Muscle of back (tissue), 11 donors: ENCODE results near the gene TMED6. TPM values are rescaled to one million over a fixed set of nuclear protein-coding genes. Genes with fewer than 3 reads are reported as not detected.
A peak's percentile ranks its signal among the peaks of the same experiment; 100 is the strongest.
"Not testable (repeated sequence)": the region's sequence is repeated elsewhere in the genome, so short reads cannot be mapped to it uniquely, and the experiment has no call there.

Experiments used
- DNase-seq, 3 donors: peaks; one replicate each; pipeline versions ENCODE4 v3.0.0 to v3.0.0-alpha.2; 2013
- polyA plus RNA-seq, 10 donors: library from polyadenylated mRNA; unstranded; fragments of 120-200 nt; gene quantifications; one replicate each; pipeline ENCODE4 v1.2.1, GENCODE V29; 2013; ENCODE audit not compliant: insufficient read length in 10 of 10

Gene TMED6
- polyA plus RNA-seq, 10 donors: 0.80 to 2.0 (median 1.4) TPM

- DNase-seq: not testable (repeated sequence)
These were observed 8.5 kb upstream of the TMED6 start for GRCh38 chr16:69360070-69360469.

- DNase-seq: no peak
These were observed 951 bp downstream of the TMED6 start for GRCh38 chr16:69350536-69351133.

DNA sequence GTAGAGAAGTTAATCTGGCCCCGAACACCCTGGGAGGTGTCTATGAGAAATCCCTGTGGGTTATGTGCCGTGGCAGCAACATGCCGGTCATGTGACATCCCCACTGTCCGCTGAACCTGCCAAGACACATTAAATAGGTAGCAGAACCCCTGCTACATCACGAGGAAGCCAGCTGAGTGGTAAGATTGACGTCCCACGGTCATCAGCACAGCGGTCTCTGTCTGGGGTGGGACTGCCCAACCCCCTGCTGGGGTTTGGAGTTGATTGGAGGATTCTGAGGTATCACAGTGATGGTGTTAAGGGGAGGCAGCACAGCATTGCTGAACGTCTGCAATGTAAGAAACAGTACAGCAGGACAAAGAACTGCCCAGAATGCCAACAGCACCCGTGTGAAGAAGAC lies 2.0 kb downstream of the TMED6 start:
- no peak for DNase-seq

- no peak for DNase-seq
These were observed 3.4 kb downstream of the TMED6 start for GRCh38 chr16:69348222-69348621.

GRCh38 chr16:69346683-69347082 lies 4.9 kb downstream of the TMED6 start:
- DNase-seq: no peak

DNA sequence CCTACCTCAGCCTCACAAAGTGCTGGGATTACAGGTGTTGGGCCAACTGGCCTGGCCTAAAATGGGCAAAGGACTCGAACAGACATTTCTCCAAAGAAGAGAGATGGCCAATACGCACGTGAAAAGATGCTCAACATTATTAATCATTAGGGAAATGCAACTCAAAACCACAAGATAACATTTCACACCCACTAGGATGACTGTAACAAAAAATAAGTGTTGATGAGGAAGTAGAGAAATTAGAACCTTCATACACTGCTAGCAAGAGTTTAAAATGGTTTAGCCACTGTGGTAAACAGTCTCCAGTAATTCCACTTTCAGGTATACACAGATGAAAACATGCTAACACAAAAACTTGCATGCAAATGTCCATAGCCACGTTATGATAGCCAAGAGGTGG lies 5.7 kb downstream of the TMED6 start:
- DNase-seq: no peak

DNA sequence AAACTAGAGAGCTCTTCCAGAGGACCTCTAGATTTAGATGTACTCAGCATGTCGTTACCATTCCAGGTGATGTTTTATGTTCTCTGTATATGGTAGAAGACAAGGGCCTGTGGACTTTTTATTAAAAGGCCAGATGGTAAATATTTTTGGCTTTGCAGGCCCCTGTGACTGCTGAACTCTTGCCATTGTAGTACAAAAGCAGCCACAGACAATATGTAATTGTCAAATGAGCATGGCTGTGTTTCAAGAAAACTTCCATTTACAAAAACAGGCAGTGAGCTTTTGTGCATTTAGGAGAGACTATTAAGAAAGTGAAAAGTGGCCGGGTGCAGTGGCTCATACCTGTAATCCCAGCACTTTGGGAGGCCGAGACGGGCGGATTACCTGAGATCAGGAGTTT lies 7.4 kb downstream of the TMED6 start:
- DNase-seq: no peak

DNA sequence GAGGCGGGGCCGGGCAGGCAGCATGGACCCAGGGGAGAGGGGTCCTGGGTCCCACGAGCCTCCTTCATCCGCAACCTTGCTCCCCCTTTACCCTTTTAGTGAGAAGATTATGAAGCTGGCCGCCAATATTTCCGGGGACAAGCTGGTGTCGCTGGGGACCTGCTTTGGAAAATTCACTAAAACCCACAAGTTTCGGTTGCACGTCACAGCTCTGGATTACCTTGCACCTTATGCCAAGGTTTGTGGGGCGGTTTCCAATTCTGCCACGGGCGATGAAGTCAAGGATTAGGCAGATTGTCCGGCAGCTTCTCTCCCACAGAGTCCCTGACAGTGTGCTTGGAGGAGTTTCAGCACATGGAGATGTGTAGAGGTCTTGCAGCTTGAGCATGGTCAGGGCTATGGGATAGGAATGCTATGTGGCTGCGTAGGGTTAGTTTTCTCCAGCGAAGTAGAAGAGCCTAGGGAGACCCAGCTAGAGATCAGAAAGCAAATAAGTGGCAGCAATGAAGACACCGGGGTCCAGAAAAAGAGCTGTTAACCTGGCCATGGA lies 11.4 kb downstream of the TMED6 start:
- DNase-seq: no peak

DNA sequence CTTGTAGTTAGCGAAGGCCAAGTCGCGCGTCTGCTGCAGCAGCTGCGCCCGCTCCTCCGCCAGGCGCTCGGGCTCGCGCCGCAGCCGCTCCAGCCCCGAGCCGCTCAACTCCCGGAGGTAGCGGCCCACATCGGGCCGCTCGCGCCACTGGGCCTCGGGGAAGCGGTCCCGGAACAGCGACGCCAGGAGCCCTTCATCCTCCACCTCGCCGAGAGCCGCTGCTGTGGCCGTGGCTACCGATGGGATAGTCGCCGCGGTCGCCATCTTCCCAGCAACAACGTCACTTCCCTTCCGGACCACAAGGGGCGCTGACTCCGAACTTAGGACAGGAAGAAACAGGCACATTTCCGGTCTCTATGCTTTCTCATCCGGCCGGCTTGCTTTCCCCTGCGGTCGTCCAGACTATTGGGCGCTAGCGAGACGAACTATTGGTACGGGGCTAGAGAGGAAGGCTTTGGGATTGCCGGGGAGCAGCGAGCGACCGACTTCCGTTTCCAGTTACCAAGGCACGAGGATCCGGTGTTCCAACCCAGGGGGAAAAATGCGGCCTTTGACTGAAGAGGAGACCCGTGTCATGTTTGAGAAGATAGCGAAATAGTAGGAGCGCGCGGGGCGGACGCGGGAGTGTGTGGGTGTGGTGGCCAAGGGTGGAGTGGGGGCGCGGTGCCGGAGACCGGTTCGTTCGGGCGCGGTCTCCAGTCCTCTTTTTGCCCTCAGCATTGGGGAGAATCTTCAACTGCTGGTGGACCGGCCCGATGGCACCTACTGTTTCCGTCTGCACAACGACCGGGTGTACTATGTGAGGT lies 12.1 kb downstream of the TMED6 start, which contains the start of the genes COG8 and NIP7:
Gene COG8 (minus strand): TSS at position 276 of the 806 bp plus-strand sequence. CDS start 12 bp downstream, at position 264.
Gene NIP7 (plus strand): TSS at position 484 of the 806 bp plus-strand sequence. CDS start 58 bp downstream, at position 542.
- peak; percentile 98 to 99 (median 98) for DNase-seq

- no peak for DNase-seq
These were observed 12.9 kb downstream of the TMED6 start for GRCh38 chr16:69338557-69339288.

GRCh38 chr16:69334696-69335095 lies 16.9 kb downstream of the TMED6 start:
- no peak for DNase-seq

GRCh38 chr16:69330286-69331109 lies 21.1 kb downstream of the TMED6 start, which contains the start of gene PDF:
Gene PDF (minus strand): TSS chr16:69330588. CDS start chr16:69330570, 18 bp downstream.
- DNase-seq: peak; percentile 93 to 98 (median 95)

- no peak for DNase-seq
These were observed 22.0 kb downstream of the TMED6 start for GRCh38 chr16:69329369-69330285.

- no peak for DNase-seq
These were observed 22.7 kb downstream of the TMED6 start for GRCh38 chr16:69328854-69329316.

DNA sequence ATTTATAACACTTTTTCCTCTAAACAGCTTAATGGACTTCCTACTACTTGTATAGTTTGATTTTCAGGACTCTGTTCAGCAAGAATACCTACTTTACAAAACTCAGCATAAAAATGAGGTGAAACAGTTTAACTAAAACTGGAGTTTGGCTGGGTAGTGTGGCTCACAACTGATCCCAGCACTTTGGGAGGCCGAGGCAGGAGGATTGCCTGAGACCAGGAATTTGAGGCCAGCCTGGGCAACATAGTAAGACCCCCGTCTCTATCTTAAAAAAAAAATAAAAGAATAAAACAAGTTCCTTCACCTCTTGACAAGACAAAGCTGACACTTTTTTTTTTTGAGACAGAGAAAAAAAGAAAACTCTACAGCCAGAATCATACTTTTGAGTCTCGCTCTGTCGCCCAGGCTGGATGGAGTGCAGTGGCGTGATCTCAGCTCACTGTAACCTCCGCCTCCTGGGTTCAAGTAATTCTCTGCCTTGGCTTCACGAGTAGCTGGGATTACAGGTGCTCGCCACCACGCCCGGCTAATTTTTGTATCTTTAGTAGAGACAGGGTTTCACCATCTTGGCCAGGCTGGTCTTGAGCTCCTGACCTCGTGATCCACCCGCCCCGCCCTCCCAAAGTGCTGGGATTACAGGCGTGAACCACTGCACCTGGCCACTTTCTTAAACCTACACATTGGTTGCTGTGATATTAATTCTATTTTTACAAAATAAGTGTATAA lies 23.8 kb downstream of the TMED6 start:
- no peak for DNase-seq

DNA sequence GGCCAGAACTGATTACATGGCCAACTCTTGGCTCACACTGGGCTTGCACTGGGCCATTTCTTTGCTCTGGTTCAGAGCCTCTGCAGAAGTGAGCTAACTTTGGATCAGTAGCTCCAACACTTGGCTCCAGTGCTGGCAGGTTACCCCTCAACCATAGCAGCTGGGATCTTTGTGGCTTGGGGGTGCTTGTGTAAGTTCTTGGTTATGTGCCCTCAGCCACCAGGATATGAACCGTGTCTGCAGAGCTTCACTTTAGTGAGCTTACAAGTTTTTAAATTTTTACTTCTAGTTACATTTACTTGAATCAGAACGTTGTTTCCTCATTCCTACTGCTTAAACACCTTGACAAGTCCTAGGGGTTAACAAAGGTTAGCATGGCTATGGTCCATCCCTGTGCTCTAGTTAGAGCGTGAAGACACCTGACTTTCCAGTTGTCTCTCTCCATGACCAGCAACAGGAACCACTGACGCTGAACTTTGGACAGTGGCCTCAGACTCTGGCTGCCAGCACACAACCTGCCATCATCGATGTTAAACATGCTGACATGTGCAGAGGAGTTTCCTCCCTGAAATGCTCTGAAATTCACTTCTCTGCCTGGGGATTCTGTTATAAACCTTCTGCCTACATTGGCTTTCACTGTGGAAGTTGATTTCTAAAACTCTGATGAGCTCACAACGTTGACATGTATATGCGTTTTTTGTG lies 25.3 kb downstream of the TMED6 start:
- no peak for DNase-seq

GRCh38 chr16:69325784-69326171 lies 25.8 kb downstream of the TMED6 start:
- no peak for DNase-seq

- no peak for DNase-seq
These were observed 26.9 kb downstream of the TMED6 start for GRCh38 chr16:69324585-69325253.
